ENCODE results near the gene CCDC78.

- TF ChIP-seq POLR2A (IDR thresholded peaks at IDR 0.05; ENCODE audit: low read depth, low read length) = no peak
- no peak for TF ChIP-seq CTCF (conservative IDR thresholded peaks at IDR 0.05; ENCODE audit: low read depth, low read length)
- no peak for TF ChIP-seq SMC3 (IDR thresholded peaks at IDR 0.05; ENCODE audit: low read depth, low read length)
These were observed 53.4 kb downstream of the CCDC78 start for GRCh38 chr16:672851-673250.

Data from IMR-90 (cell line).